ENCODE results near the gene KLF15. TPM values are rescaled to one million over a fixed set of nuclear protein-coding genes. Genes with fewer than 3 reads are reported as not detected.

KLF15 gene
- total and polyA plus RNA-seq, 2 of the 8 experiments (the other 6 are each of a cell fraction or from before 2014, with no cell fraction given): 15.7 to 19.5 TPM

DNA sequence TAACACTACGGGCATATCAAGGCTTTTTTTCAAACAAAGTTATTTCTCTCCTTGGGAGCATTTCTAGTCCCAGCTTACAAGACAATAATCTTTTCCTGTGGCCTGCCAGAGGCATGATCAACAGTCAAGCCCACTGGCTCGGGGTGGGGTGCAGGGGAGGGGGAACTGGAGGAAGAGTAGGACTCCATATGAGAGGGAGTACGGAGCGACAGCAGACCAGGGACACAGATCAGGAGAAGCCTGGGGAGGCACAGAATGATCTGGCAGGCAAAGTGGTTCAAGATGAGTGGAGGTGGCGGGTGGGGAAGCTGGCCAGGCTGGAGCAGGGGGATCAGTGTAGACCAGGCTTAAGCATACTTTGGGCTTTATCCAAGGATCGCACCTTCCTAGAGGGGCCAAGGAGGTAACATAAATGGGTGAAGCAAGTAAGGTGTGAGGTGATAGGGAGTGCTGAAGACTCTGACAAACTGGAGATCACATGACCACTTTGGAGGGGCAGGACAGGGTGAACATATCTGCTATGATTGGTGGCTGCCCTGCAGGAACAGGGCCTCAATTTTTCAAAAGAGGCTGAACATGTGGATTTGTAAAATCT is 37.4 kb downstream of the KLF15 start (continued):
- TF ChIP-seq BCL11A (IDR thresholded peaks at IDR 0.05; ENCODE audit: low read depth in 2 of 2, low read length in 2 of 2) (no peak), MAFK (IDR thresholded peaks at IDR 0.05; ENCODE audit: low read depth, low read length) (no peak), CTCF (IDR thresholded peaks at IDR 0.05; ENCODE audit: control extremely low read depth in 1 of 3, insufficient read depth in 1 of 3, low read depth in 1 of 3, low read length in 3 of 3) (no peak), E2F6 (IDR thresholded peaks at IDR 0.05) (no peak), POLR2AphosphoS5 (IDR thresholded peaks at IDR 0.05; ENCODE audit: low read depth, low read length) (no peak), PHF8 (conservative IDR thresholded peaks at IDR 0.05; ENCODE audit: low read depth, low read length) (no peak), TBP (IDR thresholded peaks at IDR 0.05; ENCODE audit: low read depth, low read length) (no peak)

All from H1 (cell line).